ENCODE measurements around the gene CDY2A.
"Not testable (repeated sequence)": the region's sequence is repeated elsewhere in the genome, so short reads cannot be mapped to it uniquely, and the experiment has no call there.

CDY2A gene, protein sequence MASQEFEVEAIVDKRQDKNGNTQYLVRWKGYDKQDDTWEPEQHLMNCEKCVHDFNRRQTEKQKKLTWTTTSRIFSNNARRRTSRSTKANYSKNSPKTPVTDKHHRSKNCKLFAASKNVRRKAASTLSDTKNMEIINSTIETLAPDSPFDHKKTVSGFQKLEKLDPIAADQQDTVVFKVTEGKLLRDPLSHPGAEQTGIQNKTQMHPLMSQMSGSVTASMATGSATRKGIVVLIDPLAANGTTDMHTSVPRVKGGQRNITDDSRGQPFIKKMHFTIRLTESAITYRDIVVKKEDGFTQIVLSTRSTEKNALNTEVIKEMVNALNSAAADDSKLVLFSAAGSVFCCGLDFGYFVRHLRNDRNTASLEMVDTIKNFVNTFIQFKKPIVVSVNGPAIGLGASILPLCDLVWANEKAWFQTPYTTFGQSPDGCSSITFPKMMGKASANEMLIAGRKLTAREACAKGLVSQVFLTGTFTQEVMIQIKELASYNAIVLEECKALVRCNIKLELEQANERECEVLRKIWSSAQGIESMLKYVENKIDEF

DNA sequence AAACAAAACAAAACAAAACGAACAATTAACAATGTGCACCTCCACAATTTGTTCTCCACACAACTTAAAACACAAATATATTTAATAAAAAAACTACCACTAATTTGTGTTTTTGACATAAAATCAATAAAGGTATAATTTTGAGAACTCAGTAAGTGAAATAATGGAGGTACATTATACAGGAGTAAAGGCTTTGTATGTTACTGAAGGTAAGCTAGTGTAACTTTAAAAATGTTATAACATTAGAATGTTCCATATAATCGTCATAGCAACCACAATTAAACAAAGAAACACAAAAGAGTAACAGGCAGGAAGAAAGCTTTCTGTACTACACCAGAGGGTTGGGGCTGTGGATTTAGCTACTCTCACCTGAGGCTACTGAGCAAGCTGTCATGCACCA, at the start of gene CDY2A:
Gene CDY2A, plus strand, starts transcription at position 301 of the 400 bp plus-strand sequence. CDS start 328 bp downstream, outside the sequence.
- DNase-seq (ENCODE audit: low spot score): not testable (repeated sequence)

DNA sequence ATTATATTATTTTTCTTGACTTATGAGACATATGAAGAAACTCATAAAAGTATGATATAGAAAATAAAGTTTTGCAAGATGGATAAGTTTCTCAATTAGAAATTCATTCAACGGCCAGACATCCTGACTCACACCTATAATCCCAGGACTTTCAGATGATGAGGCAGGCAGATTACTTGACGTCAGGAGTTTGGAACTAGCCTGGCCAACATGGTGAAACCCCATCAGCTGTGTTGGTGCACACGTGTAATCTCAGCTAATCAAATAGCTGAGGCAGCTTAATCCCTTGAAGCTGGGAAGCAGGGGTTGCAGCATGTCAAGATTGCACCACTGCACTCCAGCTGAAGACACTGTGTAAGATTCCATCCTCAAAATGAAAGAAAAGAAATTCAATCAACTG, 28.0 kb upstream of the CDY2A start:
- DNase-seq (ENCODE audit: low spot score): not testable (repeated sequence)

DNA sequence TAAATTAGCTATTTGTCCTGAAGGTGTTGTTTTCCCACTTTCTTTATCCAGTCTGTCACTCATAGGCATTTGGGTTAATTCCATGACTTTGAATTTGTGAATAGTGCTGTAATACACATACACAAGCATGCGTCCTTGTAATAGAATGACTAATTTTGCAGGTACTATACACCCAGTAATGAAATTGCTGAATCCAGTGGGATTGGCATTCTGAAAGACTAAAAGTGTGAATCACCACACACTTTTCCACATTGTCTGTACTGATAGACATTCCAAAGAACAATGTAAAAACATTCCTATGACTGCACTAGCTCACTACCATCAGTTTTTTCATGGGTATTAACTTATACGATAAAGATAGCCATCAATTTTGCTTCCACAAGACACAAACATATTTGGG, 27.3 kb upstream of the CDY2A start:
- DNase-seq (ENCODE audit: low spot score): not testable (repeated sequence)

DNA sequence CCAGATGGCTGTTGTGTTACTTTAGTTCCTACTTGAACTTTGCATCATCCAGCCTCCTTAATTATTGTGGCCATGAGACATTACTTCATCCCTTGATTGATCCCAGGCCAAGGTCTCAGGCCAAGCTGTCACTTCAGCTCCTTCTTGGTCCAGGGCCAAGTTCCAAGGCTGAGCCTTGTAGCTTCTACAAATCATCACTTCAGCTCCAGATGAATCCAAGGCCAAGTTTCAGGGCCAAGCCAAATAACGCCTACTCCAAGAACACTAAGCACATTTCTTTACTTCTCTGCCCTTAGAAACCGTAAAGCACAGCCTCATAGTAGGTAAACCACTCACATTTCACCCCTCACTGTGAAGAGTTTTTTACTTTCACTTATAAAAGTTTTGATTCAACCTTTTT, 1.7 kb upstream of the CDY2A start:
- DNase-seq (ENCODE audit: low spot score): not testable (repeated sequence)

DNA sequence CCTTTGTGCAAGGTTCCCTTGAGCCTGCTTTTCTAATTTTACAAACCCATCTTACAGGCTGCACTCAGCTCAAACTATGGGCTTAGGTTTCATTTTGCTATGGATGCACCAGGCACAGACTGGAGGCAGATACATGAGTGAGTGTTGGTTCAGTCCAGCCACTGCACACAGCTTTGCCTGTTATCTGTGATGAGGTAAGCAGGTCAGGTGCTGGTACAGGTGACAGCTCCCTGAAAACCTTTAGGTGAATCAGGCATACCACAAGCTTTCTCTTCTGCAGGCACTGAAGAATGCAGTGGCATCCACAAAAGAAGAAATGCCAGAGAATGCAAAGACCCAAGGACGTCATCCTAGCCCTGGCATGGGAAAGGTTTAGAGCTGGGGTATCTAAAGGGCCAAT, 3.3 kb downstream of the CDY2A start:
- DNase-seq (ENCODE audit: low spot score): not testable (repeated sequence)

DNA sequence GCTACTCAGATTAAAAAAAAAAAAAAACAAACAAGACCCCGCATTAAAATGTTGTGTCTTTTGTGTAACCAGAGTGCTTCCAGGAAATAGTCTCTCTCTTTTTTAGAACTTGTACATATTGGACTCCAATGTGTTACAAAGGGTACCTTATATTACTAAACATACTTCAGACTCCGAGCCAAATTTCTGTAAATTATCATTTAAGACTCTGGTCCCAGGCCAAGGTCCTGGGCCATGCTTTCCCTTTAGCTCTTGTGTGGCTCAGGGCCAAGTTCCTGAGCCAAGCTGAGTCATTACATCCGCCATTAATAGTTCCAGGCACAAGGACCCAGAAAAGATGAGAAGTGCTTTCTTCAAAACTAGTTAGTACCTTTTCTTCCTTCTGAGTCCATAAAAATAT, 4.6 kb downstream of the CDY2A start:
- not testable (repeated sequence) for DNase-seq (ENCODE audit: low spot score)

DNA sequence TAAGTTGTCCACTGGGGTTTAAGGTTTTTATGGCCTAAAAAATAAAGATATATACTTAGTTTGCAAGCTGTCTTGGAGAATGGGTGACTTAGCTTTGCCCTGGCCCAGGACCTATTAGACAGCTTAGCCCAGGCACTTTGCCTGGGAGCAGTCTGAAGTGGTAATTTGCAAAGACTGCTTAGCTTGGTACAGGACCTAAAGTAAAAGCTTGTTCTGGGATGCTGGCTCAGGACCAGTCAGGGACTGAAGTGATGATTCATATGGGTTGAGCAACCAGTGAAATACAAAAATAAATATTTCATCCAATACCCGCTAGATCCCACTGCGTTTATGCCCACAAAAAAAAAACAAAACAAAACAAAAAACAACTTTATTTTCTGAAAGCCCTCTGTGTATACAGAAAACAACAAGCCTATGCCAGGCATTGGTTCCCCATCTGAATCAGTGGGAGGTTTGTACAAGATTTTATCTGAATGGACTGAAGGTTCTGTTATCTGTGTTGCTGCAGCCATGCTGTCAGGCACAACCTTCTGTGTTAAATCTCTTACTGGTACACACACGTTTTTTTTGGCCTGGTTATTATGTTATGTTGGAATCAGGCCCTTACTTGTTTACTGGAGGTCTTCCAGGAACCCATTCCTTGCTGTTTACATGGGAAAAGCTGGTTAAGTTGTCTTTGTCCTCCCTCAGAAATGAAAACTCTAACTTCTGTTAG, 8.7 kb downstream of the CDY2A start:
- DNase-seq (ENCODE audit: low spot score): not testable (repeated sequence)

DNA sequence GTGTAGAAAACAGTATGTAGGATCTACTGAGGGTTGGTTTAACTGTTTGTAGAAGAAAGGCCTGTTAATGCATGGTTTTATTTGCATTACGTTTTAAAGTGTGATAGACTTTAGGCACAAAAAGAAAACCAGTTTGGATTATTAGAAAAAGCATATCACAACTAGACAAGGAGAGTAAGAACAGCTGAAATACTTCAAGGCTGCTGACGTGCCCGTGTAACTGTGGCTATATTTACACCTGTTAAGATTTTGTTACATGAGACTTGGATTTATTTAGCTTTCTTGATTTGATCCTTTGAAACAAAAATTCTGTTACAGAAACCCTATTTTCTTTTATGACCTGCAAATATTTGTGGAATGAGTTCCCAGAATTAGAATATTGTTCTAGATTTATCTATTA, 9.3 kb downstream of the CDY2A start:
- not testable (repeated sequence) for DNase-seq (ENCODE audit: low spot score)

DNA sequence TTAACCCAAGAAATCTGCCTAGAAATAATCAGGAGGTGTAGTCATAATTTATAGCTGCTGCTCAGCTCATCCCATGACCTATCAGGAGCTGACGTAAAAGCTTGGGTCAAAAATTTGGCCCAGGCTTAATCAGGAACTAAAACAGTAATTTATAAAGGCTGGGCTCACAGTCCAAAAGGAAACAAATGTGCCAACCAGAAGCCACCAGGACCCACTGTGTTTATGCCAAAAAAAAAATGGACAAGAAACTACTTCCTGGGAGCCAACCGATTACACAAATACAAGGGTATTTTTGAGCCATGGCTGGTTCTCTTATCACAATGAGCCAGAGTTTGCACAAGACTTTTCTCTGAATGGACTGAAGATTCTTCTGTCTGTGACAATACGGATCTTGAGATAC, 19.4 kb downstream of the CDY2A start:
- DNase-seq (ENCODE audit: low spot score): not testable (repeated sequence)

DNA sequence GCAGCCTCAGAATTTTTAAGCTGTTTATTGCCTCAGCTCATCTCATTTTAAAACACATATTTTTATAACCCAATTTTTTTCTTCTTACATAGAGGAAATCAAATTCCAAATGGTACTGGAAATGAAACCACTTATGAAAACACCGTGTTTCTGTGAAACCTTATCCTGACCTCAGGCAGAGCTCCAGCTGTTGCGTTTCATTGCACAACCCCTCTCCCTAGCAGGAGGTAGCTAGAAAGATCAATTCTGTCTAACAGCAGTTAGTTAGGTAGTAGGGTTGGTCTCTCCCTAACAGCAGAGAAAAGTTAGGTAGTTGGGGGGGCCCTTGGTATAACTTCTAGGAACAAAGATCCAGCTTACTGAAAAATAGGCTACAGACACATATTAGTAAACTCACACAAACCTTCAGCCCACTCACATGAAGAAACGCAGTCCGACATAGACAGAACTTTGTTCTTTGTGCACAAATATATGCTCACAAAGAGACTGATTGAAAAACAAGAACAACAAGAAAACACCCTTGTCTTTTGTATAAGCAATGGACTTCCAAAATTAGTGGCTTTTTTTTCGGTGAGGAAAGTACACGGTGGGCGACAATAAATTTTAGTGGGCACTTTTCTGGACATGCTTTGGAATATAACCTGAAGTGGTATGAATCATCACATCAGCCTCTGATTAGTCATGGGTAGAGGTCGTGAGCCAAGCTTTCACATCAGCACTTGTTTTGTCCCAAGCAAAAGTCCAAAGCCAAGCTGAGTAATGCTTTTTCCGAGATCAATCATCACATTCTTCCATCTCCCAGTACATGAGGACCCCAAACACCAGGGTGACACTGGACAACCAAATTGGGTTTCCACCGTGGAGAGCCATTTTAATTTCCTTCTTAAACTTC, 22.8 kb downstream of the CDY2A start:
- not testable (repeated sequence) for DNase-seq (ENCODE audit: low spot score)

DNA sequence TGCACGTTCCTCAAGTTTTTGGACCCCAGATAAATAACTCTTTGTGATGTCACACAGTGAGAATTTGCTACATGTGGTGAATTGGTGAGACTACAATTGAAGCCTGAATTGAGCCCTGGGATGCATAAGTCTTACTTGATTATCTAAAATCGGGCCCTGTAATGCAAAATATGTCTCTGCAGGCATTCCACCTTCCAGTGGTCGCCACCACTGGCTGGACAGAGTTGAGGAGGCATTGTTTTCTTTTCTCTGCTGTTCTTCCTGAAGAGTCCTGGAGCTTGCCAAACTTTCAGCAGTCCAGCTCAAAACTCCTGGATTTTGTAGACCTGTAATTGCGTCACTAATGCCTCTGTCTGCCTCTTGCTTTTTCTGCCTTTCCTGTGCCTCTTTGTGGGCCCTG, 23.5 kb downstream of the CDY2A start:
- DNase-seq (ENCODE audit: low spot score): not testable (repeated sequence)

DNA sequence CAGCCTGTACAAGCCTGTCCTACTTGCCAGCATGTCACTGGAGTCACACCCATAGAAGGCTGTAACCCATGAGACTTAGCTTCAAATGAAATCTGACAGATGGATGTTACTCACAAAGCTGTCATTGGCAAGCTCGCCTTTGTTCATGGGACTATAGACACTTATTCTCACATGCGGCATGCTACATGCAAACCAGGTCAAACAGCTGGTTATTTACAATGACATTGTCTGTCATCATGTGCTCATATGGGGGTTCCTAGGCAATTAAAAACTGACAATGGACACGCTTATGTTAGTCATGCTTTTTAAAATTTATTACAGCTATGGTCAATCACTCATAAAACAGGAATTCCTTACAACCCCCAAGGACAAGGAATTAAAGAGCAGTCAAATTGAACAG, 30.9 kb downstream of the CDY2A start:
- not testable (repeated sequence) for DNase-seq (ENCODE audit: low spot score)

DNA sequence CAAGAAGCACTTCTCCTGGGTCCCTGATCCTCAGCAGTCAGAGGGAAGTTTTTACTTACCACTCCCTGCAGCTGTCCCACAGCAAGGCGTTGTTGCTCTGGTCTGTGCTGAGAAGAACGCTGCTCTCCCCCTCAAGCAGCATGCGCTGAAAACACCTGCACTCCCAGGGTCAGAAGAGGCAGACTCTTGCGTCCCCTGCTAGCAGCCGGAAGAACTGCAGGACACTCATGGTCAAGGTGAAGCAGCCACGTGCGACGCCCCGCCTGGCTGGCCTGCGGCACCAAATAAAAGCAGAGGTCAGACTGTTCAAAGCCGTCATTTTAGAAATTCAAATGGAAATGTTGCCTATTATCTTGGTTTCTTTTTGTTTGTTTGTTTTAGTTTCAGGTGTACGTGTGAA, 47.9 kb downstream of the CDY2A start:
- DNase-seq (ENCODE audit: low spot score): not testable (repeated sequence)

All from RKO (cell line).